CD4-positive, alpha-beta T cell treated with Interleukin-12 subunit alpha and Interleukin-12 subunit beta, for 1 hour (primary cell): ENCODE measurements around the gene MGAT4C.

ENCODE experiments used
- DNase-seq: peaks from one replicate; pipeline ENCODE4 v3.0.0-alpha.2; 2020

MGAT4C gene

DNA sequence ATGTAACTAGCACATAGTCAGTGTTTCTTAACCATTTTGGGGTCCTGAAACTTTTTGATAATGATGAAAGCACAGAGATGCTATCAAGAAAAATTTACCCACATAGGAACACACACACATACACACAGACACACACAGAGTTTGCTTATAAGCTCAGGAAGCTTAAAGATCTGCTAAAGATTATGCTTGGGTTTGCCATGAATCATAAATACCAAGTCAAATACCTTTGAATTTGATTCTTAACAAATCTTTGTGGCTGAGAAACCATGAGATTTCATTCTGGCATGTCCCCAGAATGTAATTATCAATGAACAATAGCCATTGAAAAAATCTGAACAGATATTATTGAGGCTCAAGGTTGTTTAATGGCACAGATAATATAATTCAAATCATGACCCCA lies 292.9 kb downstream of the MGAT4C start:
- no peak for DNase-seq

GRCh38 chr12:85956081-85956480 lies 300.1 kb downstream of the MGAT4C start:
- DNase-seq: no peak

- DNase-seq: no peak
Observed at GRCh38 chr12:85955127-85955526, 301.1 kb downstream of the MGAT4C start.

DNA sequence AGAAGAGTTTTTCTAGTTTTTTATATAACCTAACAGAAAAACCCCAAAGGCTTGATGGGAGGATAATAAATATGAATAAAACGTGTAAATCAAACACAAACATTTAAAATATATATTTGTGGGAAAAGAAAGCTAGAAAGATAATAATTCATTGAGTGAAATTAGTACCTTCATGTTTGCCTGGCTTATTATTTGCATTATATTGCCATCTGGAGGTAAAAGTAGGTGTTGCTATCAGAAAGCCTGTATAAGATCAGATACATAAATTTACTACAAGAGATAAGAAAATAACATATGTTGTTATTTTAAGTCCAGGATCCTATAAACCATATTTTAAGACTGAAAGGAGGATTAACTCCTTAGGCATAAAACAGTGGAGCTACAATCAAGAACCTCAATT lies 304.4 kb downstream of the MGAT4C start:
- no peak for DNase-seq

- no peak for DNase-seq
Observed at GRCh38 chr12:85949253-85949652, 306.9 kb downstream of the MGAT4C start.

- no peak for DNase-seq
Observed at GRCh38 chr12:85948340-85948739, 307.9 kb downstream of the MGAT4C start.

- DNase-seq: no peak
Observed at GRCh38 chr12:85947286-85947685, 308.9 kb downstream of the MGAT4C start.

GRCh38 chr12:85946375-85946774 lies 309.8 kb downstream of the MGAT4C start:
- DNase-seq: no peak

- no peak for DNase-seq
Observed at GRCh38 chr12:85927166-85927565, 329.0 kb downstream of the MGAT4C start.

- no peak for DNase-seq
Observed at GRCh38 chr12:85923767-85924331, 332.3 kb downstream of the MGAT4C start.

DNA sequence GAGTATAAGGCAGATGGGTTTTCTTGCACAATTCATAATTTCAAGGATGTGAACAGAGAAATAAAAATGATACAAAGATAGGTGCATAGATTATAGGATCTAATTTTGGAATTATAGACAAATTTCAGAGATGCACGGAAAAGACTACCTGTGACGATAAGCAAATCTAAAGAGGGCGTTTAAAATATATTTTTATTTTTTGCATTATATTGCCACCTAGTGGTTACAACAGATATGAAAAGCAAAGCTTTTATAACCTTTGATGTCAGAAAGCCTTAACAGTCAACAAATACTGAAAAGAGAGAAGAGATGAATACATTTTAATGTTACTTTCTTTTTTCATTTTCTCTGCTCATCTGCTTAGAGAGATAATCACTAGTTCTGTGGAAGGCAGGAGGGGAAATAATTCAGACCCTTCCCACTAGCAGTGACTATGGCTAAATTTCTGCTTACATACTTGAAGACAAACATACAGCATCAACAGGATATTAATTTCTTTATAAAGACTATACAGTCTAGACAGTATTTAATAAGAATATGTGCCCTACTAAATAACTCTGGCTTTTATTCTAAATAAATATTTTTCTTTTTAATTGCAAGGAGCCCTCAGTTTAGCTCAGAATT lies 335.8 kb downstream of the MGAT4C start:
- peak; percentile 1 for DNase-seq
